ENCODE measurements around the gene RNF144A. TPM values are rescaled to one million over a fixed set of nuclear protein-coding genes. Genes with fewer than 3 reads are reported as not detected.

Gene RNF144A
- 1.6 and 3.0 TPM in 2 replicates for total RNA-seq (2022)
- Bru-seq, nascent RNA = percentile 34 among the genes with signal in this experiment
- percentile 36 among the genes with signal in this experiment for BruChase-seq, experiment 1, labeled RNA remaining after a 2-hour chase
- percentile 37 among the genes with signal in this experiment for BruChase-seq, experiment 2, labeled RNA remaining after a 6-hour chase
- long read RNA-seq, full-length matches to known transcripts = 1 of 3 reads
- long read RNA-seq, partial matches to known transcripts = 1 of 3 reads
- long read RNA-seq, other reads (novel, unspliced or antisense) = 1 of 3 reads

GRCh38 chr2:6917071-6917760 lies at the start of gene RNF144A:
TSS of gene RNF144A (plus strand) at chr2:6917412. CDS start at chr2:6996927, 79,515 bp downstream.
- peaks cover 6% of the 10 kb centered on the region for H3K36me3 Mint-ChIP-seq (ENCODE audit: insufficient read depth, unreplicated experiment)
- no peaks in the 10 kb centered on the region for H3K9me3 Mint-ChIP-seq (ENCODE audit: unreplicated experiment)
- no TSS peak for BruUV-seq (replicated peaks)
- no peaks in the 10 kb centered on the region for H3K4me1 Mint-ChIP-seq (ENCODE audit: low read depth, unreplicated experiment)
- Histone ChIP-seq H3K9me3 (peaks cover 5% of the 10 kb centered on the region; the same call in 1 of the 2 replicates), H3K36me3 (ENCODE audit: control insufficient read depth, insufficient read depth, low read length) (no peaks in the 10 kb centered on the region), H3K4me1 (no peaks in the 10 kb centered on the region), H3K27me3 (replicated peaks; ENCODE audit: control insufficient read depth, insufficient read depth, low read length) (no peaks in the 10 kb centered on the region), H3K4me3 (ENCODE audit: low read depth, low read length) (peak within 1 kb of the TSS; percentile 47)
- CTCF ChIA-PET = interaction anchor here (0.5 to 1.5 kb wide), 6 partner anchors 12 to 128 kb away, joined by 3 to 4 read pairs (median 4); no protein-coding TSS in a partner anchor
- H3K4me3 Mint-ChIP-seq (ENCODE audit: unreplicated experiment) = peak within 1 kb of the TSS; percentile 59
- peaks cover 5% of the 10 kb centered on the region for H3K27me3 Mint-ChIP-seq (ENCODE audit: insufficient read depth, unreplicated experiment)
- TF ChIP-seq CTCF (IDR thresholded peaks at IDR 0.05; ENCODE audit: insufficient read depth in 1 of 2, low read depth in 1 of 2, low read length in 1 of 2, severe bottlenecking in 1 of 2, unreplicated experiment in 1 of 2) = peak; percentile 1 to 32
- intact Hi-C loops (cut with micrococcal nuclease; ENCODE audit: unreplicated experiment) = no loop called here
- POLR2A ChIA-PET = no interaction called here
- H3K27ac Mint-ChIP-seq (ENCODE audit: unreplicated experiment) = no peak within 1 kb of the TSS
- DNase-seq = peak in 1 of 2 experiments; percentile 76

GRCh38 chr2:6872394-6872793 lies 44.8 kb upstream of the RNF144A start:
- no peak for TF ChIP-seq CTCF (IDR thresholded peaks at IDR 0.05; ENCODE audit: insufficient read depth in 1 of 2, low read depth in 1 of 2, low read length in 1 of 2, severe bottlenecking in 1 of 2, unreplicated experiment in 1 of 2)
- H3K4me1 Mint-ChIP-seq (ENCODE audit: low read depth, unreplicated experiment) = no peaks in the 10 kb centered on the region
- no peak overlapping the region for H3K27ac Mint-ChIP-seq (ENCODE audit: unreplicated experiment)
- no peaks in the 10 kb centered on the region for H3K36me3 Mint-ChIP-seq (ENCODE audit: insufficient read depth, unreplicated experiment)
- ChIA-PET POLR2A (no interaction called here), CTCF (no interaction called here)
- no peak for DNase-seq
- intact Hi-C loops (cut with micrococcal nuclease; ENCODE audit: unreplicated experiment) = no loop called here
- Histone ChIP-seq H3K4me1 (no peaks in the 10 kb centered on the region), H3K36me3 (ENCODE audit: control insufficient read depth, insufficient read depth, low read length) (no peaks in the 10 kb centered on the region), H3K9me3 (no peaks in the 10 kb centered on the region), H3K27me3 (replicated peaks; ENCODE audit: control insufficient read depth, insufficient read depth, low read length) (no peaks in the 10 kb centered on the region), H3K4me3 (ENCODE audit: low read depth, low read length) (no peak overlapping the region)
- no TSS peak for BruUV-seq (replicated peaks)
- peaks cover 9% of the 10 kb centered on the region for H3K9me3 Mint-ChIP-seq (ENCODE audit: unreplicated experiment)
- no peak overlapping the region for H3K4me3 Mint-ChIP-seq (ENCODE audit: unreplicated experiment)
- H3K27me3 Mint-ChIP-seq (ENCODE audit: insufficient read depth, unreplicated experiment) = peaks cover 3% of the 10 kb centered on the region

- peaks cover 3% of the 10 kb centered on the region for H3K27me3 Mint-ChIP-seq (ENCODE audit: insufficient read depth, unreplicated experiment)
- DNase-seq = no peak
- H3K4me1 Mint-ChIP-seq (ENCODE audit: low read depth, unreplicated experiment) = no peaks in the 10 kb centered on the region
- no peak overlapping the region for H3K4me3 Mint-ChIP-seq (ENCODE audit: unreplicated experiment)
- H3K9me3 ChIP-seq = no peaks in the 10 kb centered on the region
- no peak for TF ChIP-seq CTCF (IDR thresholded peaks at IDR 0.05; ENCODE audit: insufficient read depth in 1 of 2, low read depth in 1 of 2, low read length in 1 of 2, severe bottlenecking in 1 of 2, unreplicated experiment in 1 of 2)
- no peak overlapping the region for H3K27ac Mint-ChIP-seq (ENCODE audit: unreplicated experiment)
- peaks cover 9% of the 10 kb centered on the region for H3K9me3 Mint-ChIP-seq (ENCODE audit: unreplicated experiment)
- H3K4me3 ChIP-seq (ENCODE audit: low read depth, low read length) = no peak overlapping the region
- H3K27me3 ChIP-seq (replicated peaks; ENCODE audit: control insufficient read depth, insufficient read depth, low read length) = no peaks in the 10 kb centered on the region
- POLR2A ChIA-PET = no interaction called here
- H3K36me3 Mint-ChIP-seq (ENCODE audit: insufficient read depth, unreplicated experiment) = no peaks in the 10 kb centered on the region
- BruUV-seq (replicated peaks) = no TSS peak
- CTCF ChIA-PET = no interaction called here
- intact Hi-C loops (cut with micrococcal nuclease; ENCODE audit: unreplicated experiment) = no loop called here
- no peaks in the 10 kb centered on the region for H3K4me1 ChIP-seq
- H3K36me3 ChIP-seq (ENCODE audit: control insufficient read depth, insufficient read depth, low read length) = no peaks in the 10 kb centered on the region
Observed at GRCh38 chr2:6874032-6874431, 43.2 kb upstream of the RNF144A start.
